RWPE1 (cell line): ENCODE data around the gene SGSM1.

ENCODE experiments used
- CTCF ChIA-PET: fragments of 350-600 bp; sonication (Branson Sonifier 250); formaldehyde crosslinking; extraction: SDS; loops from one replicate; lab custom pipeline; 2021; lab: Yijun Ruan, JAX
- POLR2A ChIA-PET: fragments of 400-600 bp; formaldehyde crosslinking; extraction: SDS; loops from one replicate; lab custom pipeline; 2020; ENCODE audit warnings: antibody characterized with exemption; ENCODE audit not compliant: low non-redundant PET; lab: Yijun Ruan, JAX
- DNase-seq: peaks from one replicate; pipeline ENCODE4 v3.0.0; 2012; ENCODE audit warnings: low spot score
- H3K27ac ChIP-seq: fragments of 450-650 bp; 2 replicates; pipeline ENCODE4 v1.5.1; 2017
- TF ChIP-seq, protein P1 (sequence below): fragments of 450-650 bp; conservative IDR thresholded peaks from 2 replicates; pipeline ENCODE4 v1.5.1; 2017; ENCODE audit warnings: low read depth, mild to moderate bottlenecking

SGSM1 gene

DNA sequence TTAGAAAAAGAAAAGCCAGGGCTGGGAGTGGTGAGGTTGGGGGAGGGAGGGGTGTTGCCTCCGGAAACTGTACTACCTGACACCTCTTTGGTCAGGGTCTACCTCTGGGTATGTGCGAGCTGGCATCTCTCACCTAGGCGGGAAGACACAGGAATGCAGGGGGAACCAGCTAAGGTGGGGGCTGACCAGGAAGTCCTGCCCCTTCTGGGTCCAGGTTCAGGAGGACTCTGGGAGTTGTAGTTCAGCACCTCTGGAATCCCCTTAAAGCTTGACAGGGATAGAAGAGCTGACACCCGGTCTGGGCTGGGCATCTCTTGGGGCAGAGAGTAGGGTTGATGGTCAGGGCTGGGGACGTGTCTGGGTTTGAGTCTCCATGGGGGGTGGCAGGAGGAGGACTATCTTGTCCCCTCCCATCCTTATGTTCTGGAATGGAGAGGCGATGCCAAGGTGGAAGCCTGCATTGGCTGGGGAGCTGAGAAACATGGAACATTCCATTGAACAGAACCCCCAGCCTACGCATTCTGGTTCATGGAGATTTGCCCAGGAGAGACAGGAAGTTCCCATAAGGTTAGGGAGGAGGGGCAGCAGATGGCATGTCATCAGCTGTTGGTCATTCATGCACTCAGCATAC, 144.4 kb downstream of the SGSM1 start:
- TF ChIP-seq, protein P1, sequence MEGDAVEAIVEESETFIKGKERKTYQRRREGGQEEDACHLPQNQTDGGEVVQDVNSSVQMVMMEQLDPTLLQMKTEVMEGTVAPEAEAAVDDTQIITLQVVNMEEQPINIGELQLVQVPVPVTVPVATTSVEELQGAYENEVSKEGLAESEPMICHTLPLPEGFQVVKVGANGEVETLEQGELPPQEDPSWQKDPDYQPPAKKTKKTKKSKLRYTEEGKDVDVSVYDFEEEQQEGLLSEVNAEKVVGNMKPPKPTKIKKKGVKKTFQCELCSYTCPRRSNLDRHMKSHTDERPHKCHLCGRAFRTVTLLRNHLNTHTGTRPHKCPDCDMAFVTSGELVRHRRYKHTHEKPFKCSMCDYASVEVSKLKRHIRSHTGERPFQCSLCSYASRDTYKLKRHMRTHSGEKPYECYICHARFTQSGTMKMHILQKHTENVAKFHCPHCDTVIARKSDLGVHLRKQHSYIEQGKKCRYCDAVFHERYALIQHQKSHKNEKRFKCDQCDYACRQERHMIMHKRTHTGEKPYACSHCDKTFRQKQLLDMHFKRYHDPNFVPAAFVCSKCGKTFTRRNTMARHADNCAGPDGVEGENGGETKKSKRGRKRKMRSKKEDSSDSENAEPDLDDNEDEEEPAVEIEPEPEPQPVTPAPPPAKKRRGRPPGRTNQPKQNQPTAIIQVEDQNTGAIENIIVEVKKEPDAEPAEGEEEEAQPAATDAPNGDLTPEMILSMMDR = no peak
- POLR2A ChIA-PET = no interaction called here
- CTCF ChIA-PET = interaction anchor here (0.6 to 2.0 kb wide), 2 partner anchors 41 to 99 kb away, joined by 3 to 7 read pairs; no protein-coding TSS in a partner anchor
- peak overlapping the region; percentile 59 for H3K27ac ChIP-seq
- DNase-seq = no peak

GRCh38 chr22:24951942-24952836, 146.2 kb downstream of the SGSM1 start, which contains the start of gene KIAA1671:
Gene KIAA1671 (plus strand): TSS chr22:24952716. CDS start chr22:25028000, 75,284 bp downstream.
- ChIA-PET POLR2A (no interaction called here), CTCF (interaction anchor here (0.6 to 1.2 kb wide), 5 partner anchors 13 to 137 kb away, joined by 3 to 7 read pairs (median 3); no protein-coding TSS in a partner anchor)
- DNase-seq = peak; percentile 88
- peak within 1 kb of the TSS; percentile 97 for H3K27ac ChIP-seq
- TF ChIP-seq, protein P1 = peak; percentile 97

DNA sequence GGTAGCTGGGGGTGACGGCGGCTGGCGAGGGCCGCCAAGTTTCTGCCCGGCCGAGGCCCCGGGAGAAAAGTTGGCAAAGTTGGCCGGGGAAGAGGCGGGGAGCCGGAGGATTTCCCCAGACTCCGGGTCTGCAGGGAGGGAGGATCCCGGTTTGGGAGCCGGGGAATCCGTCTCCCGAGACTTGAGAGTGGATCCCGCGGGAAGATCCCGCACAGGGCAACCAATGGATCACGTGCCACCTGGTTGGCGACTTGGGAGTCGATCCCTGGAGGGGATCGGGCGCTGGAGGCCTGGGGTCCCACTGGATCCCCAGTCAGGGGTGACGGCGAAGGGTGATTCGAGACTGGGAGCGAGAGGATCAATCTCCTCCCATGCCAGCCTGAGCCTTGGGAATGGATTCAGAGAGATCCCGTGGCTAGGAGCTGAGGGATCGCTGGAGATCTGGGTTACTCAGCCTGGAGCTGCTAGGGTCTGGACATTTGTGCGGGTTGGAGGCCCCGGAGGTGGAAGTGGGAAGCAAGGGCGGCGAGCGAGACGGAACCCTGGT, 146.9 kb downstream of the SGSM1 start:
- DNase-seq = peak; percentile 73
- ChIA-PET POLR2A (no interaction called here), CTCF (interaction anchor here (0.6 to 1.1 kb wide), 6 partner anchors 14 to 1317 kb away, joined by 3 to 7 read pairs (median 3); no protein-coding TSS in a partner anchor)
- TF ChIP-seq, protein P1 = no peak
- H3K27ac ChIP-seq = peak overlapping the region; percentile 97

DNA sequence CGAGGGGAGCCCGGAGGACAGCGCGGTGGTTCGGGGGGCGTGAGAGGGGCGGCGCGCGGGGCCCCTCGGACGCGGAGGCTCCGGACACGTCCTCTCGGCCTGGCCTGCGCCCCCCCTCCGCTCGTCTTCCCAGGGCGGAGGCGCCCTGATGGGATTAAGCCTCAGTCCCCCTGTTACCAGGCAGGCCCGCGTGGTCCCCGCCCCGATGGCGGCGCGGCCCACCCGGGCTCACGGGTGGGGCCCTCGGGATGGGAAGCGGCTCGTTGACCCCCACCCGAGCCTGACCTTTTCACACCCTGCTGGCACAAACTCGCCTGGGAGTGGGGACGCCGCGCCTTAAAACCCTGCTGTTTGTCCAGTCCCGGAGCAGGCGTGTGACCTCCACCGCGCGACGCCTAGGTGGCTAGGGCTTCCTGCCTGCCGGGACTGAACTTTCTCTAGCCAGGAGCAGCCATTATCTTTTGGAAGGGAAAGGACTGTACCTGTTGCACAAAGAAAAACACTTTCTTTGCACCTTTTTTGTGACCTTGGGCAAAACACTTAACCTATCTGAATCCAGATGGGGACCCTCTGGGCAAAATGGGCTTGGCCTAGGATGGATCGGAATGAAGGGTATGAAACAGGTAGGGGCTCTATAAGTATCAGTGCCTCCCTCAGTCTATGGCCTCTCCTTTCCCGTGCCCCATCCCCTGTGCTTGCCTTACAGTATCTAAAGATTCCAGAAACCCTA, 147.5 kb downstream of the SGSM1 start:
- TF ChIP-seq, protein P1 = no peak
- POLR2A ChIA-PET = no interaction called here
- peak overlapping the region; percentile 97 for H3K27ac ChIP-seq
- CTCF ChIA-PET = interaction anchor here (0.5 to 1.1 kb wide), 6 partner anchors 15 to 1316 kb away, joined by 3 to 7 read pairs (median 3); no protein-coding TSS in a partner anchor
- DNase-seq = no peak

GRCh38 chr22:24954114-24954463, 148.1 kb downstream of the SGSM1 start:
- POLR2A ChIA-PET = no interaction called here
- TF ChIP-seq, protein P1 = no peak
- no peak for DNase-seq
- CTCF ChIA-PET = interaction anchor here (0.5 to 1.0 kb wide), 3 partner anchors 15 to 207 kb away, joined by 3 read pairs; no protein-coding TSS in a partner anchor
- peak overlapping the region; percentile 97 for H3K27ac ChIP-seq

GRCh38 chr22:24954856-24955255, 148.8 kb downstream of the SGSM1 start:
- TF ChIP-seq, protein P1 = no peak
- CTCF ChIA-PET = no interaction called here
- POLR2A ChIA-PET = no interaction called here
- H3K27ac ChIP-seq = peak overlapping the region; percentile 97
- no peak for DNase-seq
